ENCODE data around the gene RNF123.

Gene RNF123

DNA sequence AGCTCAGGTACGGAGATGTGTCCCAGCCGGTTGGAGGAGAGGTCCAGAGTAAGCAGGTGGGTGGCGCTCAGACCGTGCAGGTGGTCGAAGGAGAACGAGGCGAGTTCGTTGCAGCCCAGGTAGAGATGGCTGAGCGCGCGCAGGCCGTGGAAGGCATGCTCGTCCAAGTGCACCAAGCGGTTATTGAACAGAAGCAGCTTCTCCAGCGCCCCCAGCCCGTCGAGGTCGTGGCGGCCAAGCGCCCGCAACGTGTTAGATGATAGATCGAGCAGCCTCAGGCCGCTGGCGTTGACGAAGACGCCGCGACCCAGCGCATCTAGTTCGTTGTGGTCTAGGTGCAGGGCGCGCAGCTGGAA lies 29.5 kb downstream of the RNF123 start:
- TF ChIP-seq EGR1 (IDR thresholded peaks at IDR 0.05): no peak
- TF ChIP-seq, protein P1, sequence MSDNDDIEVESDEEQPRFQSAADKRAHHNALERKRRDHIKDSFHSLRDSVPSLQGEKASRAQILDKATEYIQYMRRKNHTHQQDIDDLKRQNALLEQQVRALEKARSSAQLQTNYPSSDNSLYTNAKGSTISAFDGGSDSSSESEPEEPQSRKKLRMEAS (IDR thresholded peaks at IDR 0.05): no peak

DNA sequence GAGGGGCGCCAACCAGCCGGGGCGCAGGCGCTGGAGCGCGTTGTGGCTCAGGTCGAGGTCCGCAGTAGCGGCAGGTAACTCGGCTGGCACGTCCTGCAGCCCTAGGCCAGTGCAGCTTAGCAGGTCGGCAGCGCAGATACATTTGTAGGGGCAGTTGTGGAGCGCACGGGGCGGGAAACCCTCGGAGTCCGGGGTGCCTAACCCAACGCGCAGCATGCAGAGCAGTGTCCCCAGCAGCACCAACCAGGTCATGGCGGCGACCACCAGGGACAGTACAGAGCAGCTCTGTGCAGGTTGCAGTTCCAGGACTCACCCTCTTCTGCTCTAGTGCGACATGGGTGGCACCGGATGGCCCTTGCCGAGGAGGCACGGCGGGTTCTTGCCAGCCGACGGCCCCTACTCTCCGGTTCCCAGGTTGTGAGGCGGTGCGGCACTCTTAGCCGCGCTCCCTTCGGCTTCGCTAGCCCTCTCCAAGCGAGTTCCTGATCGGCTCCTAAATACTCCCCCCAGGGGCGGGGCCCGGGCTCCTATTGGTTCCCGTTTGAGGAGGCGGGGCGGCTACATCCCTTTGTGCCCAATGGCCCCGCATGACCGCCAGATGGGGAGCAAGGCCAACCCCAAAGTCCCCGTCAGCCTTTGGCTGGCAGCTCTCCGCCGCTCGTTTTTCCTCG lies 30.0 kb downstream of the RNF123 start, which contains the start of gene AMIGO3:
Gene AMIGO3, minus strand, starts transcription at position 471 of the 671 bp plus-strand sequence. Its CDS starts 219 bp downstream, at position 252.
- TF ChIP-seq ZBTB7A (IDR thresholded peaks at IDR 0.05; ENCODE audit: low read depth) (no peak), RAD21 (IDR thresholded peaks at IDR 0.05; ENCODE audit: low read depth) (peak; percentile 24; the same call in 1 of the 2 replicates)

DNA sequence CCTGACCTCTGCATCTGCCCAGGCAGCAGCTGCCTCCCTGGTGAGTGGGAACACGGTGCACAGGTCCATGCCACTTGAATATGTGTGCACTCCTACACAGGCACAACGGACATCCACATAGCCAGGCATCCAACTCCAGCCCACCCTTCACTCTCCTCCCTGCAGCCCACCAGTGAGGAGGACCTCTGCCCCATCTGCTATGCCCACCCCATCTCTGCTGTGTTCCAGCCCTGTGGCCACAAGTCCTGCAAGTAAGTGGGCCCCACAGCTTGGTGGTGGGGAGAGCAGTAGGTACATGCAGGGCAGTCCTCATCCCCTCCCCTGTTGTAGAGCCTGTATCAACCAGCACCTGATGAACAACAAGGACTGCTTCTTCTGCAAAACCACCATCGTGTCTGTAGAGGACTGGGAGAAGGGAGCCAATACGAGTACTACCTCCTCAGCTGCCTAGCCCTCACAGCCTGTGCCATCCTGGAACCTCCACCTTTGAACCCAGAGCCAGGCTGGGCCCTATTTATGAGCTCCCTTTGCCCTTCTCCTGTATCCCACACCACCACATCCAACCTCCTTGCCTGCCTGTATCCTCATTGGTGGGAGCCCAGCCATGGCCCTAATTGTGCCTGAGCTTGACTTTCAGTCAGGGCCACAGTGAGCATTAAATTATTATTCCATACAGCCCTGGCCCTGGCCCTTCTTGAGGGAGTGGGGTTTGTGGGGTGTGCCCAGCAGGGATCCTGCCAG lies 31.7 kb downstream of the RNF123 start:
- TF ChIP-seq RAD21 (IDR thresholded peaks at IDR 0.05; ENCODE audit: low read depth) (no peak), TCF12 (IDR thresholded peaks at IDR 0.05; ENCODE audit: low read depth) (no peak), NFIC (IDR thresholded peaks at IDR 0.05) (no peak), YY1 (IDR thresholded peaks at IDR 0.05; ENCODE audit: low read depth) (no peak), EP300 (IDR thresholded peaks at IDR 0.05; ENCODE audit: borderline replicate concordance) (no peak), CEBPB (IDR thresholded peaks at IDR 0.05) (no peak), EGR1 (IDR thresholded peaks at IDR 0.05) (no peak), FOXM1 (IDR thresholded peaks at IDR 0.05; ENCODE audit: borderline replicate concordance, low read depth) (no peak), ZBTB7A (IDR thresholded peaks at IDR 0.05; ENCODE audit: low read depth) (no peak), TAF1 (IDR thresholded peaks at IDR 0.05; ENCODE audit: low read depth) (no peak)
- TF ChIP-seq, protein P2, sequence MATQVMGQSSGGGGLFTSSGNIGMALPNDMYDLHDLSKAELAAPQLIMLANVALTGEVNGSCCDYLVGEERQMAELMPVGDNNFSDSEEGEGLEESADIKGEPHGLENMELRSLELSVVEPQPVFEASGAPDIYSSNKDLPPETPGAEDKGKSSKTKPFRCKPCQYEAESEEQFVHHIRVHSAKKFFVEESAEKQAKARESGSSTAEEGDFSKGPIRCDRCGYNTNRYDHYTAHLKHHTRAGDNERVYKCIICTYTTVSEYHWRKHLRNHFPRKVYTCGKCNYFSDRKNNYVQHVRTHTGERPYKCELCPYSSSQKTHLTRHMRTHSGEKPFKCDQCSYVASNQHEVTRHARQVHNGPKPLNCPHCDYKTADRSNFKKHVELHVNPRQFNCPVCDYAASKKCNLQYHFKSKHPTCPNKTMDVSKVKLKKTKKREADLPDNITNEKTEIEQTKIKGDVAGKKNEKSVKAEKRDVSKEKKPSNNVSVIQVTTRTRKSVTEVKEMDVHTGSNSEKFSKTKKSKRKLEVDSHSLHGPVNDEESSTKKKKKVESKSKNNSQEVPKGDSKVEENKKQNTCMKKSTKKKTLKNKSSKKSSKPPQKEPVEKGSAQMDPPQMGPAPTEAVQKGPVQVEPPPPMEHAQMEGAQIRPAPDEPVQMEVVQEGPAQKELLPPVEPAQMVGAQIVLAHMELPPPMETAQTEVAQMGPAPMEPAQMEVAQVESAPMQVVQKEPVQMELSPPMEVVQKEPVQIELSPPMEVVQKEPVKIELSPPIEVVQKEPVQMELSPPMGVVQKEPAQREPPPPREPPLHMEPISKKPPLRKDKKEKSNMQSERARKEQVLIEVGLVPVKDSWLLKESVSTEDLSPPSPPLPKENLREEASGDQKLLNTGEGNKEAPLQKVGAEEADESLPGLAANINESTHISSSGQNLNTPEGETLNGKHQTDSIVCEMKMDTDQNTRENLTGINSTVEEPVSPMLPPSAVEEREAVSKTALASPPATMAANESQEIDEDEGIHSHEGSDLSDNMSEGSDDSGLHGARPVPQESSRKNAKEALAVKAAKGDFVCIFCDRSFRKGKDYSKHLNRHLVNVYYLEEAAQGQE (IDR thresholded peaks at IDR 0.05; ENCODE audit: low read depth): no peak

DNA sequence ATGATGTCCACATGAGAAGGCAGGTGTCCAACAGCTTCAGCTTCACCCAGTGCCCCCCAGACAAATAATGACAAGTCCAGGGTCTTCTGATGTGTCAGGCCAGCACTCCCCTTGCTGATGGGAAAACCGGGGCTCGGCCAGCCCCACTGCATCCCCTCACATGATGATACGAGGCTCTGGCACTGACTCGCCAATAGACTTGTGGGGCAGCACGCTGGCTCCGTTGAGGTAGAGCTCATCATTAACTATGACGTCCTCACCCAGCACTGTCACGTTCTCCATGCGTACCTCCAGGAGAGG lies 32.2 kb downstream of the RNF123 start:
- no peak for TF ChIP-seq RAD21 (IDR thresholded peaks at IDR 0.05; ENCODE audit: low read depth)
- TF ChIP-seq TEAD4 (IDR thresholded peaks at IDR 0.05): no peak

DNA sequence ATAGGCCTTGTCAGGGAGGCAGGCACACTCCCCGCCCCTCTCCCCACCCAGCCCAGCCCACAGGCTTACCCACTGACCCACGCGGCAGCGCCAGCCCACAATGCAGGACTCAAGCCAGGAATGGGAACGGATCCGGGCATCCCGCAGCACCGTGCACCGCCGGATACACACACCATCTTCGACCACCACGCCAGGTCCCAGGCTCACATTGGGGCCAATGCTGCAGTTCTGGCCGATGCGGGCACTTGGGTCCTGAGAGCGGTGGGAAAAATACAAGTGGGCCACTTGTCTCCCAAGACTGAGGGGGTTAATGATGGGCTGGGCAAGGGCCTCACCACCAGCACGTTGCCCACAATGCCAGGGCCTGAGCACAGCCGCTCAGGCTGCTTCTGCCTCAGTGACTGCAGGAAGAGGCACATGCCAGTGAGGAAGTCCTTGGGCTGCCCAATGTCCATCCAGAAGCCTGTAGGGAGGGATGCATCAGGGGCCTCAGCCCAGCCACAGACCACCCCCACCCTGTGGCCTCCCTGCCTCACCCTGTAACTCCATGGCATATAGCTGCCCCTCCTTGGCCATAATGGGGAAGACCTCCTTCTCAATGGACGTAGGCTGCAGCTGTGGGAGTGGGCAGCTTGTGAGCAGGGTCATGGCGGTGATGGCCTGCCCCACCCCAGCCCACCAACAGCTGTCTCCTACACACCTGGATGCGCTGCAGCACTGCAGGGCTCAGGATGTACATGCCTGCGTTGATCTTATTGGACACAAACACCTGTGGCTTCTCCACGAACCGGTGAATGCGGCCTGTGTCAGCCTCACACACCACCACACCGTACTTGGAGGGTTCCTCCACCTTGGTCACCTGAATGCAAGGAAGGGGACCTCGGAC lies 32.8 kb downstream of the RNF123 start:
- TF ChIP-seq EGR1 (IDR thresholded peaks at IDR 0.05) (no peak), CREB1 (IDR thresholded peaks at IDR 0.05; ENCODE audit: low read depth) (no peak)

DNA sequence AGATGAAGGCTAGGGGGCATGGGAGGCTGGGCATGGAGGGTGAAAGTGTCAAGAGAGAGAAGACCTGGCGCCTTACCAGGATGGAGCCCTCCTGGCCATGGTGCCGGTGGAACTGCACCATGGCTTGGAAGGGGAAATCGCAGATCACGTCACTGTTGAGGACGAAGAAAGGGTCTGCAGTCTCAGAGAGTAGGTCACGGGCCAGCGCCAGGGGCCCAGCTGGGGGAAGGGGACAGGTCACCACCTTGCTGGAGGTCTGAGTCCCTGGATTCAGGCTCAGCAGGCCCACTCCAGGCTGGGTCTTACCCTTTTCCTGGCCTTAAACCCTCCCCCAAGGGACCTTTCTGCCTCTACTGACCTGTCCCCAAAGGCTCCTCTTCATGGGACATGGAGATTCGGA lies 33.5 kb downstream of the RNF123 start:
- TF ChIP-seq, protein P1 (IDR thresholded peaks at IDR 0.05): no peak
- TF ChIP-seq YY1 (IDR thresholded peaks at IDR 0.05; ENCODE audit: low read depth) (no peak), FOXM1 (IDR thresholded peaks at IDR 0.05; ENCODE audit: borderline replicate concordance, low read depth) (no peak), EP300 (IDR thresholded peaks at IDR 0.05; ENCODE audit: borderline replicate concordance) (no peak), CEBPB (IDR thresholded peaks at IDR 0.05) (no peak), RAD21 (IDR thresholded peaks at IDR 0.05; ENCODE audit: low read depth) (no peak), ZBTB7A (IDR thresholded peaks at IDR 0.05; ENCODE audit: low read depth) (no peak), NFIC (IDR thresholded peaks at IDR 0.05) (no peak)

DNA sequence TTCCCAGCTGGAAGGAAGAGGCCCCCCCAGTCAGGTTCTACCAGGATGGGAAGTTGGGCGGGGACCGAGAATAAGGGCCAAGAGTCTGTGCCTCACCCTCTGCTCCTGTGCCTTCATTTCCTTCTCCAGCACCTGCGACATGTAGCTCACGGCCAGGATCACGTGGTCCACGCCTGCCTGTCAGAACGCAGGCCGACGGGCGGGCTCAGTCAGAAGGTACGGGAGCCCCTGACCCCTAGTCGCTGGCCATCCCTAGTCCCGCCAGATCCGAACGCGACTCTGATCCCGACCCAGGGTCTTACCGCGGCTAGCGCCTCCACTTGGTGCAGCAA lies 33.9 kb downstream of the RNF123 start:
- TF ChIP-seq, protein P3, sequence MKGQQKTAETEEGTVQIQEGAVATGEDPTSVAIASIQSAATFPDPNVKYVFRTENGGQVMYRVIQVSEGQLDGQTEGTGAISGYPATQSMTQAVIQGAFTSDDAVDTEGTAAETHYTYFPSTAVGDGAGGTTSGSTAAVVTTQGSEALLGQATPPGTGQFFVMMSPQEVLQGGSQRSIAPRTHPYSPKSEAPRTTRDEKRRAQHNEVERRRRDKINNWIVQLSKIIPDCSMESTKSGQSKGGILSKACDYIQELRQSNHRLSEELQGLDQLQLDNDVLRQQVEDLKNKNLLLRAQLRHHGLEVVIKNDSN (IDR thresholded peaks at IDR 0.05): peak; percentile 92
- no peak for TF ChIP-seq FOXM1 (IDR thresholded peaks at IDR 0.05; ENCODE audit: borderline replicate concordance, low read depth)
- TF ChIP-seq, protein P1 (IDR thresholded peaks at IDR 0.05): peak; percentile 64; the same call in 1 of the 2 replicates

DNA sequence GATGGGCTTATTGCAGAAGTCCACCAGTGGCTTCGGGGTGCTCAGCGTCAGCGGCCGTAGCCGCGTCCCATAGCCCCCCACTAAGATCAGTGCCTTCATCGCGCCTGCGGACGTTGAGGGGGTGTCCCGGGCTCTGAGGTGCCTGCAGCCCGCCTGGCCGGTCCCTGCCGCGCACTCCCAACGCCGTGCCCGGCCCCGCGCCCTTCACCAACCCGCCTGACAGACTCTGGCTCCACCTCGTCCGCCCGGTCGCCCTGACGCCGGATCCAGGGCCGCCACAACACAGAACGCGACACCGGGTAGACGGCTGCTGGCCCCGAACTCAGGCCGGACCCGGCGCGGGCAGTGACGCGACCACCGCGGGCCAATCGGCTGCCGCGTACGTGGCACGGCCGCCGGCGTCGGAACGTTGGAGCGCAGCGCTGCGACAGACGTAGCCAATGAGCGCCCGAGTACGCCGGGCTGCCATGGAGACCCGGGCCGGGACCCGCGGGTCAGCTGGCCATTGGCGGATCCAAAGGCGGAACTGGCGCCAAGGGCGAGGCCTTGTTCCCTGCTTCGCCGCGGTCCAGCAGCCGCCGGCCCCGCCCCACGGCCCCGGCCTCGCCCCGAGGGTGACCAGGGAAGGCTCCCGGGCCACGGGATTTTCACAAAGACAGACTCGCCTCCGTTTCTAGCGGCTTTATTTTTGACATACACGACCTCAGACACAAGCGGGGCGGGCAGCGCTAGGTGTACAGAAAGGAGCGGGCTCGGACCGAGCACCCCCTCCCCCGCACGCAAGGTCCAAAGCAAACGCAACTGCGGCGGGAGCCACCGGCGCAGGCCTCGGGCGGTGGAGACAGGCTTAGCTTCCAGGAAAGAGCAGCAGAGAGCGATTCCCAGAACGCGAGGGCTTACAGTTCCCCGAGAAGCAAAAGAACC lies 34.5 kb downstream of the RNF123 start, which contains the start of gene GMPPB:
Gene GMPPB, minus strand, starts transcription at position 324 of the 924 bp plus-strand sequence. Its CDS starts 225 bp downstream, at position 99.
- TF ChIP-seq, protein P3 (IDR thresholded peaks at IDR 0.05): peak; percentile 36
- TF ChIP-seq TCF12 (IDR thresholded peaks at IDR 0.05; ENCODE audit: low read depth) (peak; percentile 40; the same call in 1 of the 2 replicates), ZBTB7A (IDR thresholded peaks at IDR 0.05; ENCODE audit: low read depth) (no peak), EGR1 (IDR thresholded peaks at IDR 0.05) (peak; percentile 59), YY1 (IDR thresholded peaks at IDR 0.05; ENCODE audit: low read depth) (peak; percentile 68; the same call in 1 of the 2 replicates), TEAD4 (IDR thresholded peaks at IDR 0.05) (no peak), CREB1 (IDR thresholded peaks at IDR 0.05; ENCODE audit: low read depth) (peak; percentile 88), TAF1 (IDR thresholded peaks at IDR 0.05; ENCODE audit: low read depth) (peak; percentile 66), FOXM1 (IDR thresholded peaks at IDR 0.05; ENCODE audit: borderline replicate concordance, low read depth) (no peak)
- TF ChIP-seq, protein P1 (IDR thresholded peaks at IDR 0.05): peak; percentile 49

Measured in Ishikawa (cell line).